AG10803 (cell line): ENCODE results near the gene ERP44.
"Not testable (repeated sequence)": the region's sequence is repeated elsewhere in the genome, so short reads cannot be mapped to it uniquely, and the experiment has no call there.

Experiments
- DNase-seq: peaks from one replicate; pipeline ENCODE4 v3.0.0; 2010; ENCODE audit warnings: low read depth
- H3K4me3 ChIP-seq: 2 replicates; pipeline ENCODE4 v1.5.1; 2011; ENCODE audit warnings: mild to moderate bottlenecking, low read length, control low read depth
- CTCF ChIP-seq: conservative IDR thresholded peaks from 2 replicates; pipeline ENCODE4 v1.5.1; 2011; ENCODE audit warnings: mild to moderate bottlenecking, low read length, control low read depth, inconsistent platforms

ERP44 gene

GRCh38 chr9:100074989-100075388 is 23.8 kb downstream of the ERP44 start:
- no peak for DNase-seq
- TF ChIP-seq CTCF, result no peak
- H3K4me3 ChIP-seq, result no peak overlapping the region

- no peak for TF ChIP-seq CTCF
- no peak overlapping the region for H3K4me3 ChIP-seq
These were observed 24.7 kb downstream of the ERP44 start for GRCh38 chr9:100074093-100074492.

GRCh38 chr9:100072805-100073204 is 26.0 kb downstream of the ERP44 start:
- no peak for DNase-seq
- no peak overlapping the region for H3K4me3 ChIP-seq
- no peak for TF ChIP-seq CTCF

More at GRCh38 chr9:100074093-100074492, 24.7 kb downstream of the ERP44 start:
- no peak for DNase-seq

GRCh38 chr9:100071271-100071670 is 27.5 kb downstream of the ERP44 start:
- no peak for TF ChIP-seq CTCF
- peak; percentile 8 for DNase-seq

GRCh38 chr9:100070104-100071041 is 28.4 kb downstream of the ERP44 start:
- no peak for DNase-seq
- no peak for TF ChIP-seq CTCF
- H3K4me3 ChIP-seq, result no peak overlapping the region

More at GRCh38 chr9:100071271-100071670, 27.5 kb downstream of the ERP44 start:
- no peak overlapping the region for H3K4me3 ChIP-seq

GRCh38 chr9:100069068-100069467 is 29.7 kb downstream of the ERP44 start:
- not testable (repeated sequence) for H3K4me3 ChIP-seq

GRCh38 chr9:100067990-100068389 is 30.8 kb downstream of the ERP44 start:
- not testable (repeated sequence) for DNase-seq, H3K4me3 ChIP-seq

More at GRCh38 chr9:100069068-100069467, 29.7 kb downstream of the ERP44 start:
- DNase-seq, result not testable (repeated sequence)

- no peak overlapping the region for H3K4me3 ChIP-seq
- TF ChIP-seq CTCF, result no peak
- peak; percentile 11 for DNase-seq
These were observed 32.3 kb downstream of the ERP44 start for GRCh38 chr9:100066539-100066938.
